GM21367 (cell line): Measurements from ENCODE around the gene OPN4.
"Not testable (repeated sequence)": the region's sequence is repeated elsewhere in the genome, so short reads cannot be mapped to it uniquely, and the experiment has no call there.

Source experiments
- ATAC-seq: cut with Tn5 transposase; IDR thresholded peaks from one replicate; pipeline ENCODE4 v1.9.1; 2021; ENCODE audit not compliant: unreplicated experiment

OPN4 gene

GRCh38 chr10:86654411-86655172 lies at the start of gene OPN4:
Gene OPN4 (plus strand): TSS chr10:86654547. CDS start chr10:86654784, 237 bp downstream.
- ATAC-seq = no peak

- no peak for ATAC-seq
Observed at GRCh38 chr10:86607674-86608073, 46.7 kb upstream of the OPN4 start.

DNA sequence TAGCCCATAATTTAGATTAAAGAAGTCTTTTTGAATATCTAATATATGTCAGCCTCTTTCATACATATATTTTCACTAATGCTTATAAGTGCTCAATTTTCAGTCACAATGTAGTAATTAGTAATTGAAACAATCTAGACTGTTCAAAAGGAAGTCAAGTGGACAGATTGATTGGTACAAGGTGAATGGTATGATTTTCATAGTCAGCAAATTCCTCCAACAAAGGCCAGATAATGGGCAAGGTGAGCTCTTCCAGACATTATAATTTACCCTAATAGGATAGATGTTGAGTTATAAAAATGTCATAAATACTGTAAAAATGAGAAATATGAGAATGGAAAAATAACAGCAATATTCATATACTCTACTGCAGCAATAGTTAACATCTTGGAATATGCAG lies 44.4 kb upstream of the OPN4 start:
- ATAC-seq = no peak

GRCh38 chr10:86611386-86611785 lies 43.0 kb upstream of the OPN4 start:
- ATAC-seq = no peak

DNA sequence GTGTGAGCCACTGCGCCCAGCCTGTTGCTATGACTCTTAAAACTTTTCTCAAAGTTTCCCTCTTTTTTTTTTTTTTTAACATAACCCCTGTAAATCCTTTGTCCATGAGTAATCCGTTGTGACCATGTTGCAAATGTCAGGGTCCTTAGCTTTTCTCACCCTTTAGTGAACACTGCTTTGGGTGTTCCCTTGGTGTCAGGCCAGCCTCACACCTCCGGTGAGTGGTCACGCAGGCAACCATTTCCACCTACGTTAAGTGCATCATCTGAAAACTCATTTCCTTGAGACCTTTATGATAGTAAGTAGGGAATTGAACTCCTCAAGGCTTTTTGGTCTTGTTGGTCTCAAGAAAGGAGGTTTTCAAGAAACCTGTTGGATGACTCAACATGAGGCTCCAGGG lies 41.3 kb upstream of the OPN4 start:
- no peak for ATAC-seq

- ATAC-seq = no peak
Observed at GRCh38 chr10:86613905-86614304, 40.4 kb upstream of the OPN4 start.

DNA sequence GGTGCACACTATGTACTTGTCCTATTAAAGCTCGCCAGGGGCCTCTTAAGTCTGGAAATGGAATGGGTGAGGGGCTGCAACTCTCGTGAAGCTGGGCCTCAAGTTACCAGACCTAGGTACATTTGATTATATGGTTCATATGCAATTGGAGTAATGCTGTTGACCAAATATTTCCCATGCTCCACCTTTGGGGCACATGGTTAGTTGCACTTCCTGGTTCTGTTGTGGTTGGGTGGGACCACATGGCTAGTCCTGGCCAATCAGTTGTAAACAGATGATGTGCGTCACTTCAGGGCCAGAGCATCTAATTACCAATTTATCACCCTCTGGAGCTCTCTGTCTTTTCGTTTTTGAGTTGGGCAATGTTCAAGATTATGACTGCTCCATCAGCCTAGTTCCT lies 39.5 kb upstream of the OPN4 start:
- no peak for ATAC-seq

DNA sequence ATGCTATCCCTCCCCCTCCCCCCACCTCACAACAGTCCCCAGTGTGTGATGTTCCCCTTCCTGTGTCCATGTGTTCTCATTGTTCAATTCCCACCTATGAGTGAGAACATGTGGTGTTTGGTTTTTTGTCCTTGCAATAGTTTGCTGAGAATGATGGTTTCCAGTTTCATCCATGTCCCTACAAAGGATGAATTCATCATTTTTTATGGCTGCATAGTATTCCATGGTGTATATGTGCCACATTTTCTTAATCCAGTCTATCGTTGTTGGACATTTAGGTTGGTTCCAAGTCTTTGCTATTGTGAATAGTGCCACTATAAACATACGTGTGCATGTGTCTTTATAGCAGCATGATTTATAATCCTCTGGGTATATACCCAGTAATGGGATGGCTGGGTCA lies 37.1 kb upstream of the OPN4 start:
- ATAC-seq = not testable (repeated sequence)

GRCh38 chr10:86628311-86628710 lies 26.0 kb upstream of the OPN4 start:
- no peak for ATAC-seq

DNA sequence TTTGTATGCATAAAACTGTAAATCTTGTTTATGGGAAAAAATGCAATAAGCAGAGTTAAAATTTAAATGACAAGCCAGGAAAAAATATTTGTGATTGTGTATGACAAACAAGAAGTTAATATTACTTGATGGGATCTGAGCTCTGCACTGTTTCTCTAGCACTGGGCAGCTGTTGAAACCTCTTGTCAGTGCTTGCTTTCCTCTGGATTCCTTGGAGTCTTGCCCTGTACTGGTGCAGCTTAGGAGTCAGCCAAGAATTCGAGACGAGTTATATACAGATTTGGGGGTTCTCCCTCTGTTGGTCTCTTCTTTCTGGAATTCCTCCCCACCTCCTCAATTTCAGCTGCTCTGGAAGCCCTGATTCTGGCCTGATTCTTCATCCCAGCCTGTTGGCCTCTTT lies 24.3 kb upstream of the OPN4 start:
- no peak for ATAC-seq

DNA sequence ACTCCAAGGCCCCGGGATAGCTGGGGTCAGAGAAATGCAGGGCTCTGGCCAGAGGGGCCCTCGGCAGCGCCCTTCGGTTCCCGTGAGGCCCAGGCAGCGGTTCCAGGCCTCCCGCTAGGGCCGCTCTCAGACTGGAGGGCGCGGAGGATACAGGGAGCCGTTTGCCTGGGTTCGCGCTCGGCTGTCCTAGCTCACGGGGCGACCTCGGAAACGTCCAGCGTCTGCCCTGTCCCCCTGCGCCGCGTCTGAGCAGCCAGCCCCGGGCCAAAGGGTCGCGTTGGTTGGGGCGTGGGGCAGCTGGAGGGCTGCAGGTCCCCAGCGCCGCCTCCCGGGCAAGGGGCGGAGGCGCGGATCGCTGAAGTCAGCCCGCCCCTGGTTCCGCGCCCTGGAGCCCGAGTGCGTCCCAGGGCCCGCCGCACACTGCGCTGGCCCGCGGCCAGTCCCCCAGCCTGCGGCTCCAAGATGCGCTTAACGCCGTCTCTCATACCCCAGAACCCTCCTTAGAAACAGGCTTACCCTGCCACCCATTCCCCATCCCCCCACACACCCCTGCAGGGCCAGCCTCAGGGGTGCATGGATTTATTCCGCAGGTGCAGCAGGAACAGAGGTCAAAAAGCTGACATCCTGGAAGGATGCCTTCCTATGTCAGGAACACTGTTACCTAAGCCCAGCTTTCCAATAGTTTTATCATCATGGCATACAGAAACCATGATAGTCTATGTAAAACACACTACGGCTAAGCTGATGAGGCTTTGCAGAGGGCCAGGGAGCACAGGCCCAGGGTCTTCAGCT lies 22.1 kb upstream of the OPN4 start:
- ATAC-seq = no peak

DNA sequence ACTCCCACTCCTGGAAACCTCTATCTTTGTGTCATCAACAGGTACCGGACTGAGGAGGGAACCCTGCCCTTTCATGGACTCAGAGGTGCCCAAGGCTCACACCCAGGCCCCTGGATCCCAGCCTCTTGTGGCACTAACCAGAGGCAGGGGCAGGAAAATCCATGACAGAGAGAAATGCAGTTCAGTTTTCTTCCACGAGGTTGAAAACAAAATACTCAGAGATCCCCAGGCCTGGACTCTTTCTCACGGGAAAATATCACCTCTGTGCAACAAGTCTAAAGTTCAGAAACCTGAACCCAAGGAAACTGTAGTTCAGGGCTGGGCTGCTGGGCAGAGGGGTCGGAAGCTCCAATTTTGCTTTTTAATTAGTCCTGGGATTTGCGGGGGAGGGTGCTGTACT lies 21.4 kb upstream of the OPN4 start:
- no peak for ATAC-seq

DNA sequence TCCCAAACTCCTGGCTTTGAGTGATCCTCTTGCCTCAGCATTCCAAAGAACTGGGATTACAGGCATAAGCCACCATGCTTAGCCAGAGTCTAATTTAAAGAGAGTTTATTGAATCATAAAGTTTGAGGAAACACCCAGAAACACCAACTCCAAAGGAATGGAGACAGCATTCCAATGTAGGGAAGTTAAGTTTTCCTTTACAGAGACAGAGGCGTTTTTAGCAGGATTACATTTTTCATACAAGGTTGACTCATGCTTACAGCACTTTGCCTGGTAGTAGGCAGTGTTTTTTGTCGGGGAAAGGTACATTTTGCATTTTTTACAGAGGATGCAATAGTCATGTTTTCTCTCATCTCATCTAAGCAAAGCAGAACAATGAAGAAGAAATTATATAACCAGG lies 18.9 kb upstream of the OPN4 start:
- no peak for ATAC-seq

GRCh38 chr10:86636311-86636710 lies 18.0 kb upstream of the OPN4 start:
- no peak for ATAC-seq

GRCh38 chr10:86642021-86642420 lies 12.3 kb upstream of the OPN4 start:
- no peak for ATAC-seq

DNA sequence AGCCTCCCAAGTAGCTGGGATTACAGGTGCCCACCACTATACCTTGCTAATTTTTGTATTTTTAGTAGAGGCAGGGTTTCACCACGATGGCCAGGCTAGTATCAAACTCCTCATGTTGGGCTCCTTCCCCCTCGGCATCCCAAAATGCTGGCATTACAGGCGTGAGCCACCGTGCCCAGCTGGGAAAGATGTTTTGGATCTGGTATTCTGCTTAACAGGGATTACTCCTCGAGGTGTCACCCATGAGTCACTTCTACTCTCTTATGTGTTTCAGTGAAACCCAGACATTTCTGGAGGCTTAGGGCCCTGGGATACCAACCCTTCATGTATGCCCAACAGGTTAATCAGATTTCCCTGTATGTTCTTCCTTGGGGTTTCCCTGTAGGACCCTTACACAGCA lies 11.8 kb upstream of the OPN4 start:
- ATAC-seq = no peak

- ATAC-seq = no peak
Observed at GRCh38 chr10:86644152-86644793, 10.1 kb upstream of the OPN4 start.

DNA sequence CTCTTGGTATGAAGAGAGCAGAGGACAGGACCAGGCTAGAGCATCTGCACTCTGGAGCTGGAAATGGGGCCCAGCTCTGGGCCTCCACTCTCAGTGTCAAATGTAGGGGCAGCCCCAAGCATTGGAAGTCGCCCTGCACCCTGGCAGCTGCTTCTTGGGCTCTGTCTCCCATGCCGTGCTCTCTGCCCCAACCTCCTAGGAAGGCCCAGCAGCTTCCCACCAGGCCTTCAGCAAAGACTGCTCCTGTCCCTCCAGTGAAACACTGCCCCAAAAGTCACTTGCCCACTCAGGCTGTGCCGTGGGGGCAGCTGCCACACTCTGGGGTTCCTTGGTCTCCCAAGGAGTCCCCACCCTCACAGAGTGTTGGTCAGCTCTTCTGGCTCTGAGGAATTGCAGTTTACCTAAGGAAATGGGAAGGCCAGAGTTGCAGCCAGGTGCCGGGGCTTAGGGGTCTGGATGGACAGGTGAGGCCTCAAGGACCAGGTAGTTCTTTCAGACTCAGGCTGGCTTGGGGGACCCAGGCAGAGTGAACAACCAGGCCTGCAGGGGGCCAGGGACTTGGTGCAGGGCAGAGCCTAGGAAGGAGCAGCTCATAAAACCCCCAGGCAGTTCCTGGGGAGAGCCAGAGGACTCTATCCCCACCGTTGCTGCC lies 9.4 kb upstream of the OPN4 start:
- ATAC-seq = no peak

GRCh38 chr10:86645621-86646165 lies 8.7 kb upstream of the OPN4 start:
- ATAC-seq = not testable (repeated sequence)

- no peak for ATAC-seq
Observed at GRCh38 chr10:86646532-86646931, 7.8 kb upstream of the OPN4 start.

GRCh38 chr10:86646933-86647332 lies 7.4 kb upstream of the OPN4 start:
- ATAC-seq = no peak
